GM06990 (cell line): Measurements from ENCODE around the gene APPBP2.
"Not testable (repeated sequence)": the region's sequence is repeated elsewhere in the genome, so short reads cannot be mapped to it uniquely, and the experiment has no call there.

Experiments used
- DNase-seq: peaks from one replicate; pipeline ENCODE4 v3.0.0-alpha.2; 2011; ENCODE audit not compliant: insufficient read length; ENCODE audit errors: extremely low read depth
- H3K27me3 ChIP-seq: replicated peaks from 2 replicates; pipeline ENCODE4 v1.6.0; 2011; ENCODE audit warnings: low read length; ENCODE audit not compliant: control insufficient read depth, insufficient read depth
- H3K36me3 ChIP-seq: 2 replicates; pipeline ENCODE4 v1.5.1; 2011; ENCODE audit warnings: low read length; ENCODE audit not compliant: control insufficient read depth, insufficient read depth
- H3K4me3 ChIP-seq: replicated peaks from 2 replicates; pipeline ENCODE4 v1.5.1; 2011; ENCODE audit warnings: low read depth, mild to moderate bottlenecking, control low read depth, low read length
- TF ChIP-seq, protein P1 (sequence below): IDR thresholded peaks from 2 replicates; pipeline ENCODE4 v1.5.1; 2011; ENCODE audit warnings: low read length, control low read depth, mild to moderate bottlenecking, inconsistent platforms; ENCODE audit not compliant: insufficient read depth, poor library complexity, severe bottlenecking

APPBP2 gene

DNA sequence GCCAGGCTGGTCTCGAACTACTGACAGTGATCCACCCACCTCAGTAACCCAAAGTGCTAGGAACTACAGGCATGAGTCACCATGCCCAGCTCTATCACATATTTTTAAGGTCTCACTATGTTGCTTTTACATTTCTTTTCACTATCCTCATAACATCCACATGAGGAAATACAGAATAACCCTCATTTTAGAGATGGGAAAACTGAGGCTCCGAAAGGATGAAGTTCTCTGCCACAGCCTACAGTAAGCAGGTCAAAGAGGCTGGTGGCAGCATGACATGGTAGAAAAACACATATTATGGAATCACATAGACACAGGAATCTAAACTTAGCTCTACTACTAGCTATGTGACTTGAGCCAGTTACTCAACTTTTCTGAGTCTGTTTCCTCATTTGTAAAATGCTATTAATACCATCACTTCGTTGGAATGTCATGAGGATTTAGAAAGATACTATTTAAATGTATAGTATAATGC is 32.2 kb downstream of the APPBP2 start:
- Histone ChIP-seq H3K4me3 (no peak overlapping the region), H3K36me3 (peaks cover 9% of the 10 kb centered on the region), H3K27me3 (no peaks in the 10 kb centered on the region)
- no peak for DNase-seq
- TF ChIP-seq, protein P1, sequence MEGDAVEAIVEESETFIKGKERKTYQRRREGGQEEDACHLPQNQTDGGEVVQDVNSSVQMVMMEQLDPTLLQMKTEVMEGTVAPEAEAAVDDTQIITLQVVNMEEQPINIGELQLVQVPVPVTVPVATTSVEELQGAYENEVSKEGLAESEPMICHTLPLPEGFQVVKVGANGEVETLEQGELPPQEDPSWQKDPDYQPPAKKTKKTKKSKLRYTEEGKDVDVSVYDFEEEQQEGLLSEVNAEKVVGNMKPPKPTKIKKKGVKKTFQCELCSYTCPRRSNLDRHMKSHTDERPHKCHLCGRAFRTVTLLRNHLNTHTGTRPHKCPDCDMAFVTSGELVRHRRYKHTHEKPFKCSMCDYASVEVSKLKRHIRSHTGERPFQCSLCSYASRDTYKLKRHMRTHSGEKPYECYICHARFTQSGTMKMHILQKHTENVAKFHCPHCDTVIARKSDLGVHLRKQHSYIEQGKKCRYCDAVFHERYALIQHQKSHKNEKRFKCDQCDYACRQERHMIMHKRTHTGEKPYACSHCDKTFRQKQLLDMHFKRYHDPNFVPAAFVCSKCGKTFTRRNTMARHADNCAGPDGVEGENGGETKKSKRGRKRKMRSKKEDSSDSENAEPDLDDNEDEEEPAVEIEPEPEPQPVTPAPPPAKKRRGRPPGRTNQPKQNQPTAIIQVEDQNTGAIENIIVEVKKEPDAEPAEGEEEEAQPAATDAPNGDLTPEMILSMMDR, result no peak

DNA sequence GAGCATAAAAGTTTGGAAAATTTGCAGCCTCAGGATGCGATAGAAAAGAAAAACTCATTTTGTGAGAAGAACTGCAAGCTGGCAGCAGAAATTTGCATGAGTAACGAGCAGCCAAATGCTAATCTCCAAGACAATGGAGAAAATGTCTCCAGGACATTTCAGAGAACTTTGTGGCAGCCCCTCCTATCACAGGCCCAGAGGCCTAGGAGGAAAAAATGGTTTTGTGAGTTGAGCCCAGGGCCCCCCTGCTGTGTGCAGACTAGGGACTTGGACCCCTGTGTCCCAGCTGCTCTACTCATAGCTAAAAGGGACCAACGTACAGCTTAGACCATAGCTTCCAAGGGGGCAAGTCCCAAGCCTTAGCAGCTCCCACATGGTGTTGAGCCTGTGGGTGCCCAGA is 34.3 kb downstream of the APPBP2 start:
- Histone ChIP-seq H3K27me3 (no peaks in the 10 kb centered on the region), H3K36me3 (peaks cover 6% of the 10 kb centered on the region), H3K4me3 (no peak overlapping the region)
- TF ChIP-seq, protein P1, result no peak
- no peak for DNase-seq

DNA sequence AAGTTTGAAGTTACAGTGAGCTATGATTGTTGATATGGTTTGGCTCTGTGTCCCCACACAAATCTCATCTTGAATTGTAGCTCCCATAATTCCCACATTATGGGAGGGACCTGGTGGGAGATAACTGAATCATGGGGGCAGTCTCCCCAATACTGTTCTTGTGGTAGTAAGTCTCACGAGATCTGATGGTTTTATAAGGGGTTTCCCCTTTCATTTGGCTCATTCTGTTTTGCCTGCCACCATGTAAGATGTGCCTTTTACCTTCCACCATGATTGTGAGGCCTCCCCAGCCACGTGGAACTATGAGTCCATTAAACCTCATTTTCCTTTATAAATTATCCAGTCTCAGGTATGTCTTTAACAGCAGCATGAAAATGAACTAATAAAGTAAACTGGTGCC is 35.4 kb downstream of the APPBP2 start:
- not testable (repeated sequence) for DNase-seq, H3K4me3 ChIP-seq, H3K27me3 ChIP-seq, H3K36me3 ChIP-seq

DNA sequence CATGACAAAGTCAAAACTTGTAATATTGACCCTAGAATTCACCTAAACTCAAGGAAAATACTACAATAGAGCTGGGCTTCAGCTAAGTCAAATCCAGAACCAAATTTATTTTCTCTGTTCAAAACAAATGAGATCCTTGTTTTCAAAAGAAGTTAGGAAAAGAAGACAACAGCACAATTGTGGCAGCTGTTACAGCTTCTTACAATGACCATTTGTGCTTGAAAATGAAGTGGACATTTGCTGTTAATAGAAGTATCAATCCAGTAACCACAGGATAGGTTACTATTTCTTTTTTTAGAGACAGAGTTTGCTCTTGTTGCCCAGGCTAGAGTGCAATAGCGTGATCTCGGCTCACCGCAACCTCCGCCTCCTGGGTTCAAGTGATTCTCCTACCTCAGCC is 44.4 kb downstream of the APPBP2 start:
- Histone ChIP-seq H3K4me3 (no peak overlapping the region), H3K27me3 (no peaks in the 10 kb centered on the region), H3K36me3 (no peaks in the 10 kb centered on the region; the same call in 1 of the 2 replicates)
- TF ChIP-seq, protein P1, result no peak
- DNase-seq, result no peak

DNA sequence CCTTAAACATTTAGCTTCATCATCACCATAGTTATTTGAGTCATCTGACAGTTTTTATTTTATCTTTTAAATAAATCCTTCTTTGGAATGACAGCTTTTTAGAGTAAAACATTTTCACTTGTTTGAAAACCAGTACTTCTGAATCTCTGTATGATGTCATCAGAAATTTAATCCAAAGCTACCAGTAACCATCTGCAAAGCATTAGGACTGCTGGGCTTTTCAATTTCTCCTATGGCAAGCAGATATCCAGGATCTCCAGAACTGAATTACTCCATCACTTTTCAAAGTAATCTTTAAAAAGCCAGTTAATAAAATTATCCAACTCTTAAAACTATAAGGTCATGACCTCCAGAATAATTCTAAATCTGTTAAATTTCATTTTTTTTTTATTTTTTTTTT is 52.3 kb downstream of the APPBP2 start:
- no peak overlapping the region for H3K4me3 ChIP-seq
- DNase-seq, result no peak
- H3K36me3 ChIP-seq, result no peaks in the 10 kb centered on the region; the same call in 1 of the 2 replicates
- no peaks in the 10 kb centered on the region for H3K27me3 ChIP-seq
- TF ChIP-seq, protein P1, result no peak

DNA sequence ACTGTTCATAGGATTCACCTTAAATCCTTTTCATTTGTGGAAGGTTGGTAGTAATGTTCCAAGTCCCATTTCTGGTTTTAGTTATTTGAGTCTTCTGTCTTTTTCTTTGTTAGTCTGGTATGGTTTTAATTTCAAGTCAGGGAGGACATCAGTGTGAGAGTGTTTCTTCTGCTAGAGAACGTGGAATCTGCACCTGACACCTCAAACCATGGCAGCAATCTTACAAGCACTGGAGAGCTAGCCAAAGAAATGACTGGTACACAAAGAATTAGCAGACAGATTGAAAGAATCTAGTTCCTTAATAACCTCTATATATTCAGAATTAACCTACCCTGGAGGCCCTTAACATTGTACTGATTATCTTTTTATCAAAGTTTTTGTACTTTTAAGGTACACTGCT is 53.6 kb downstream of the APPBP2 start:
- Histone ChIP-seq H3K27me3 (no peaks in the 10 kb centered on the region), H3K36me3 (no peaks in the 10 kb centered on the region), H3K4me3 (no peak overlapping the region)
- DNase-seq, result no peak
- TF ChIP-seq, protein P1, result no peak
